Embryonic facial prominence (tissue), 1 donor: ENCODE data around the gene FNDC10.

Source experiments
- DNase-seq: peaks from one replicate; pipeline ENCODE4 v3.0.0-alpha.2; 2016; ENCODE audit errors: extremely low spot score

FNDC10 gene

GRCh38 chr1:1627829-1628753, 28.2 kb upstream of the FNDC10 start:
- no peak for DNase-seq

GRCh38 chr1:1627261-1627828, 27.4 kb upstream of the FNDC10 start:
- DNase-seq: no peak

- DNase-seq: no peak
Measured at GRCh38 chr1:1626207-1627141, 26.5 kb upstream of the FNDC10 start.

- DNase-seq: no peak
Measured at GRCh38 chr1:1625824-1626206, 25.9 kb upstream of the FNDC10 start.

- DNase-seq: no peak
Measured at GRCh38 chr1:1625404-1625775, 25.5 kb upstream of the FNDC10 start.

GRCh38 chr1:1624443-1625403, 24.8 kb upstream of the FNDC10 start:
- no peak for DNase-seq

- no peak for DNase-seq
Measured at GRCh38 chr1:1623631-1624442, 23.9 kb upstream of the FNDC10 start.

- no peak for DNase-seq
Measured at GRCh38 chr1:1623181-1623630, 23.3 kb upstream of the FNDC10 start.

GRCh38 chr1:1622788-1623094, 22.8 kb upstream of the FNDC10 start:
- DNase-seq: no peak

- DNase-seq: no peak
Measured at GRCh38 chr1:1622010-1622787, 22.3 kb upstream of the FNDC10 start.

GRCh38 chr1:1621173-1622009, 21.5 kb upstream of the FNDC10 start:
- DNase-seq: no peak

GRCh38 chr1:1620433-1621139, 20.7 kb upstream of the FNDC10 start:
- no peak for DNase-seq

GRCh38 chr1:1619917-1620361, 20.0 kb upstream of the FNDC10 start:
- DNase-seq: no peak

- no peak for DNase-seq
Measured at GRCh38 chr1:1618396-1619068, 18.6 kb upstream of the FNDC10 start.

GRCh38 chr1:1617925-1618324, 18.0 kb upstream of the FNDC10 start:
- DNase-seq: no peak

- no peak for DNase-seq
Measured at GRCh38 chr1:1617516-1617915, 17.6 kb upstream of the FNDC10 start.

- no peak for DNase-seq
Measured at GRCh38 chr1:1616838-1617237, 16.9 kb upstream of the FNDC10 start.
